ENCODE data around the gene STAB1.

GRCh38 chr3:52498137-52499054 lies 3.3 kb downstream of the STAB1 start:
- TF ChIP-seq, protein P1, sequence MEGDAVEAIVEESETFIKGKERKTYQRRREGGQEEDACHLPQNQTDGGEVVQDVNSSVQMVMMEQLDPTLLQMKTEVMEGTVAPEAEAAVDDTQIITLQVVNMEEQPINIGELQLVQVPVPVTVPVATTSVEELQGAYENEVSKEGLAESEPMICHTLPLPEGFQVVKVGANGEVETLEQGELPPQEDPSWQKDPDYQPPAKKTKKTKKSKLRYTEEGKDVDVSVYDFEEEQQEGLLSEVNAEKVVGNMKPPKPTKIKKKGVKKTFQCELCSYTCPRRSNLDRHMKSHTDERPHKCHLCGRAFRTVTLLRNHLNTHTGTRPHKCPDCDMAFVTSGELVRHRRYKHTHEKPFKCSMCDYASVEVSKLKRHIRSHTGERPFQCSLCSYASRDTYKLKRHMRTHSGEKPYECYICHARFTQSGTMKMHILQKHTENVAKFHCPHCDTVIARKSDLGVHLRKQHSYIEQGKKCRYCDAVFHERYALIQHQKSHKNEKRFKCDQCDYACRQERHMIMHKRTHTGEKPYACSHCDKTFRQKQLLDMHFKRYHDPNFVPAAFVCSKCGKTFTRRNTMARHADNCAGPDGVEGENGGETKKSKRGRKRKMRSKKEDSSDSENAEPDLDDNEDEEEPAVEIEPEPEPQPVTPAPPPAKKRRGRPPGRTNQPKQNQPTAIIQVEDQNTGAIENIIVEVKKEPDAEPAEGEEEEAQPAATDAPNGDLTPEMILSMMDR (IDR thresholded peaks at IDR 0.05) = no peak
- no peak for TF ChIP-seq POLR2A (IDR thresholded peaks at IDR 0.05)

Measured in testis (tissue), 2 donors.